Mucosa of stomach (tissue), 1 donor: ENCODE data around the gene LRP1B.

Experiments used
- H3K27me3 ChIP-seq: one replicate; pipeline ENCODE4 v1.7.0; 2013; ENCODE audit warnings: mild to moderate bottlenecking, low read length; ENCODE audit not compliant: control insufficient read depth, insufficient read depth
- H3K36me3 ChIP-seq: one replicate; pipeline ENCODE4 v1.7.0; 2013; ENCODE audit warnings: low read length; ENCODE audit not compliant: control insufficient read depth, insufficient read depth
- H3K4me1 ChIP-seq: one replicate; pipeline ENCODE4 v1.7.0; 2013; ENCODE audit warnings: mild to moderate bottlenecking, low read length; ENCODE audit not compliant: control insufficient read depth, insufficient read depth
- H3K4me3 ChIP-seq: one replicate; pipeline ENCODE4 v1.7.0; 2013; ENCODE audit warnings: low read length
- H3K9ac ChIP-seq: one replicate; pipeline ENCODE4 v1.7.0; 2013; ENCODE audit warnings: mild to moderate bottlenecking, low read length, moderate library complexity
- H3K9me3 ChIP-seq: one replicate; pipeline ENCODE4 v1.7.0; 2013; ENCODE audit warnings: mild to moderate bottlenecking, low read length, moderate library complexity; ENCODE audit not compliant: control insufficient read depth
- donor health status: Pancreatic carcinoma.

Gene LRP1B

DNA sequence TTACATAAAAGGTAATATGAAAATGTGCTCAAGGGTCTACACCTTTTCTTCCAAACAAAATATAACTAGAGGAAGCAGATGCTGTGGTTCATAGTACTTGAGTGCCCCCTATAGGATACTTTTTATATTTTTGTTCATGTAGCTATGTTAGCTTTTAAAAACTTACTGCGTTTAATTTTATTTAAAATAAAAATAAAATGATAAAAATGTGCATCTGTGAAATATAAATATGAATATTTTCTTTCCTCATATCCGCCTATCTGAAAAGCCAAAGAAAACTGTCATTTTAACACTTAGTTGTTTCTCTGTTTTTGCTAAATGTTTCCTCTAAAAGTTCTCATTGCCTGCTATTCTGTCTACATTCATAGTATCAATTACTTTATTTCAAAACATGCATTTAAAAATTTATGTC lies 9.6 kb upstream of the LRP1B start:
- Histone ChIP-seq H3K4me1 (no peaks in the 10 kb centered on the region), H3K9me3 (no peaks in the 10 kb centered on the region), H3K36me3 (no peaks in the 10 kb centered on the region), H3K9ac (no peak overlapping the region), H3K27me3 (no peaks in the 10 kb centered on the region), H3K4me3 (no peak overlapping the region)

DNA sequence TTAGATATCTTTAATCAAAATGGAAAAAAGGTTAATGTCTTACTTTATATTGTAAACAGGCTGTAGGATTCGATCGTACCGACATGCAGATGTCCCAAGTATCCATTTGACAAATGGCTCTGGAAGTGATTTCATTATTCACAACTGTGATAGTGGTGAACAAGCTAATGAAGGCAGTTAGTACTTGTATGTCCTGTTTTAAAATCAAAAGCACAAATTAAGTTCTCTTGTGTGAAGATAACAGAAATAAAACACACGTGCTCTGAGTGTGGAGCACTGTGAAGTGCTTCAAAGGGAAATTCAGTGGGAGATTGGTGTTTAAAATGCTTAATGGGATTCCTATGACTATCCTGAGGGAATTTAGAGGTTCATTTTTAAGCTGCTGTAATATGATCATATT lies 8.6 kb upstream of the LRP1B start:
- H3K27me3 ChIP-seq = no peaks in the 10 kb centered on the region
- no peak overlapping the region for H3K4me3 ChIP-seq
- H3K36me3 ChIP-seq = no peaks in the 10 kb centered on the region
- H3K9ac ChIP-seq = no peak overlapping the region
- H3K9me3 ChIP-seq = no peaks in the 10 kb centered on the region
- H3K4me1 ChIP-seq = no peaks in the 10 kb centered on the region

DNA sequence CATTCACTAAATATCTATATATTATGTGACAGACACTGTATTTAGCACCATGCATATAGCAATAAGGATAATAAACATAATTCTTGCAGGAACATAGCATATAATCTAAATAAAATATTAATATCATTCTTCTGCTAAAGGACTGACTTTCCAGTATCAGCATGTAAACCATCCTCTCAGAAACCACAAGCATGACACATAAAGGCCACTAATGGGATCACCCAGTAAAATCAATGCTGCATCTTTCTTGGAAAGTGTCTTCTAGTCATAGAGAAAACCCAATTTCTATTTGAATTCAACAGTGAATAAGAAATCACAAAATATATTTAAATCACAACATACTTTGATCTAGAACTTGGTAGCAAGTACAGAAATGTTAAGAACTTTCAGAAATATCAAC lies 5.8 kb upstream of the LRP1B start:
- Histone ChIP-seq H3K4me3 (no peak overlapping the region), H3K4me1 (no peaks in the 10 kb centered on the region), H3K36me3 (no peaks in the 10 kb centered on the region), H3K9me3 (no peaks in the 10 kb centered on the region), H3K27me3 (no peaks in the 10 kb centered on the region), H3K9ac (no peak overlapping the region)

DNA sequence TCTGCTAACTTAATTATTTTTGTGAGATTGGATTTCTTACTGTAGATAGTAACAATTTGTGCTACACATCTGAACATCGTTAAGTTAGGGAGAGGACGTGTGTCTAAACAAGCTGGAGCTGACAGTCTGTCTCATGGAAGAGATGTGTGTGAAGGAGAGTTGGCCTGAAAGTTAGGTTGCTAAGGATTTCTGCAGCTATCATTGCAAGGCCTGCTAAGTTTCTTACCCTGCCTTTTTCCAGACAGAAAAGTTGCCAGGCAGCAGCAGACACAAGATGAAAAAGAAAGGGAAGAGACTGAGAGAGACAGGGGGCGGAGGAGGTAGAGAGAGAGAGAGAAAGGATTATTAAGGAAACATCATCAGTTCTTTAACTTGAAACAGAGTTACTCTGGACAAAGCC lies 4.1 kb upstream of the LRP1B start:
- Histone ChIP-seq H3K4me1 (peaks cover 5% of the 10 kb centered on the region), H3K27me3 (peaks cover 13% of the 10 kb centered on the region), H3K4me3 (no peak overlapping the region), H3K9ac (no peak overlapping the region), H3K36me3 (no peaks in the 10 kb centered on the region), H3K9me3 (no peaks in the 10 kb centered on the region)

DNA sequence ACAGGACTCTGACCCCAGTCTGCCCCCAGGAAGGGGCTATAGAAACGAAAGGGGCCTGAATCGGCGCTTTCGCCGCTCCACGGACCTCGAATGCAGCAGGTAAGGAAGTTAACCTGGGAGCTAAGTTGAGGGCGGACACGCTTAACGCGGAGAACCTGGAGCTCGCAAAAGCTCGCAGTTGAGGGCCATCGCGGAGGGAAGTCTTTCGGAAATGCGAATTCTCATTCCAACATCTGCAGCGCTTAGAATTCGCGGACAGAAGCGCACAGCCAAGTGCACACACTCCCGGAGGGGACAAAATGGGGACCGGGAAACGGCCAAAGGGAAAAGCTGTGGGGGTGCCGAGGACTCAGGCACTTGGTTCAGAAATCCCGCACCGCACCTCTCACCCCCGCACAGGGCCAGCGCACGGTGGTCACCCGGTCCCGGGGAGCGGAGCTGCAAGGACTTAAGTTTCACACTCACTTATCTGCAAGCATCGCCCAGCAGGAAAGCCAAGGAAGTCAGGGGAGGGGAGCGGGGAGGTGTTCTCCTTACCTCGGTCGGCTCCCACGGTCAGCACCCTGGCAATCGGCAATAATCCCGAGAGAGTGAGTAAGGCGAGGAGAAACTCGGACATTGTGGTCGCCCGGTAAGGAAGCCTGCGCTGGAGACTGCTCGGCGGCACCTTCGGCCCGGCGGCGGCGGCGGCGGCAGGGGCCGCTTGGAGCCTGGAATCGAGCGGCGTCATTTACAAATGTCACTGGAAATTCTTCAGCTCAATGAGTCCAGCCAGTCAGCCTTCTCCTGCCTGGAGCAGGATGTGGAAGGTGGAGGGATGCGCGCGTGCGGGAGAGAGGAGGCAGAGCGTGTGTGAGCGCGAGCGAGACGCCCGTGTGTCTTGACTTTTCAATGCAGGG lies 456 bp downstream of the LRP1B start:
- Histone ChIP-seq H3K9ac (peak overlapping the region; percentile 50), H3K4me3 (peak overlapping the region; percentile 34), H3K36me3 (no peaks in the 10 kb centered on the region), H3K4me1 (peaks cover 7% of the 10 kb centered on the region), H3K27me3 (peaks cover 24% of the 10 kb centered on the region), H3K9me3 (no peaks in the 10 kb centered on the region)

DNA sequence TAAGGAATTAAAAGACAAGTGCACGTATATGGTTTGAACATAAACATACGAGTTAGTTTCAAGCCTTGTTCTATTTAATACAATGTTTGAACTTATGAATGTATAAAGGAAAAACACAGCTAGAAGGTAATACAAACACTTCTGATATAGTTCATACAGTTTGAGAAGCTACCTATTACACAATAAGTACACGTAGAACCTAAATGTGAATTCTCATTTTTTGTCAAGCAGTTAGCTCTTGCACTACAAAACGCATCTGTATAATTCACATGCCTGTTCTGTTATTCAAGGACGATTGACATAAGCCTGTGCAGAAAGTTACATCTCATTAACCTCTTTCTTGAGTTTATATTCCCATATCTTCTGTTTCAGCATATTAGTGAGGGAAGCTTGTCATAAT lies 2.7 kb downstream of the LRP1B start:
- no peaks in the 10 kb centered on the region for H3K36me3 ChIP-seq
- peaks cover 7% of the 10 kb centered on the region for H3K4me1 ChIP-seq
- H3K27me3 ChIP-seq = peaks cover 24% of the 10 kb centered on the region
- H3K9me3 ChIP-seq = no peaks in the 10 kb centered on the region
- H3K4me3 ChIP-seq = no peak overlapping the region
- no peak overlapping the region for H3K9ac ChIP-seq

DNA sequence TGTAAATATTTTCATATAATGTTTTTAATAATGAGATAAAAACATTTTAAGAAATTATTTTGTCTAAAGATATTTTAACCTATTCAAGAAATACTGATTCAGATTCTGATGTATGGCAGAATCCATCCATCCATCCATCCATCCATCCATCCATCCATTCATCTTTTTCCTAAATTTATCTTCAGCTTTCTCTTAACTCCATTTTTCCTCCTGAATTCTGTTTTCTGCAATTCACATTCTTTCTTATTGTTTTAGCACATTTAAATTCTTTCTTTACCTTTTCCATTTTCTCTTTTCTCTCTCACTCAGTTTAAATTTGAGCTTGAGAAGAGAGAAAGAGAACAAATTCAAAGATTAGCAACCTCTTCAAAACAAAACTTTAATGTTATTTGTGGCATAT lies 3.6 kb downstream of the LRP1B start:
- Histone ChIP-seq H3K9me3 (no peaks in the 10 kb centered on the region), H3K4me3 (no peak overlapping the region), H3K36me3 (no peaks in the 10 kb centered on the region), H3K27me3 (peaks cover 24% of the 10 kb centered on the region), H3K9ac (no peak overlapping the region), H3K4me1 (peaks cover 7% of the 10 kb centered on the region)

DNA sequence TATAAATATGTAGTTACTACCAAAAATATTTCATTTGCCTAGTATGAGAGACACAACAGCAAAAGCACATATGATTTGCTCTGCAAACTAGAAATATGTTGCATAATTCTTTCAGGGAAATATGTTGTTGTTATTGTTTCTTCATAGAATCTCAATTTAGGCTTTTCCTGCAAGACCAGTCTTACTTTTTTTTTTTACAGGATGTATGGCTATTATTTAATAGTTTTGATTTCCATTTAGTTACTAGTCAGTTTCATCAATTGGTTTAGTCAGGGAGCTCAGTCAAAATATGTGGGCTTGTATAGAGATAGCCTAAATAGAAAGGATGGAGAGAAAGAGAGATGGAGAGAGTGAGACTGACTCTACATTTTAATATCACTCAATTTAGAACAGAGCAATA lies 6.1 kb downstream of the LRP1B start:
- Histone ChIP-seq H3K9ac (no peak overlapping the region), H3K36me3 (no peaks in the 10 kb centered on the region), H3K27me3 (peaks cover 9% of the 10 kb centered on the region), H3K4me1 (no peaks in the 10 kb centered on the region), H3K9me3 (no peaks in the 10 kb centered on the region), H3K4me3 (no peak overlapping the region)

DNA sequence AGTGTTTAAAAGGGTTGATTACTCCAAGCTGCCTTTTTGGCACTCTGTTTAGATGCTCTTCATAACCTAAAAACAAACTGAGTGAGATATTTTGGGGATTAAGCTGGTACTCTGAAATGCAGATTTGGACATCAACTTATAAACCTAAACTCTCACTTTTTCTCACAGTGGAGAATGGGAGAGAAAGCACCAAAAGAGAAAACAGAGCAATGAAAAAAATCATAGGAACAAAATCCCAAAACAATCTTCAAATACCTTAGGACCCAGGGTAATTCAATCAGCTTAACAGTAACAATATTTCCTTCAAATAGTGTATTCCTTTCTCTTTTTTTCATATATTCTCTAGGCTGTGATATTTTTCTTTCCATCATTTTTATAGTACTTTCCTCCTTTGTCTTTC lies 11.5 kb downstream of the LRP1B start:
- Histone ChIP-seq H3K9me3 (no peaks in the 10 kb centered on the region), H3K36me3 (no peaks in the 10 kb centered on the region), H3K4me3 (no peak overlapping the region), H3K9ac (no peak overlapping the region), H3K27me3 (no peaks in the 10 kb centered on the region), H3K4me1 (no peaks in the 10 kb centered on the region)

DNA sequence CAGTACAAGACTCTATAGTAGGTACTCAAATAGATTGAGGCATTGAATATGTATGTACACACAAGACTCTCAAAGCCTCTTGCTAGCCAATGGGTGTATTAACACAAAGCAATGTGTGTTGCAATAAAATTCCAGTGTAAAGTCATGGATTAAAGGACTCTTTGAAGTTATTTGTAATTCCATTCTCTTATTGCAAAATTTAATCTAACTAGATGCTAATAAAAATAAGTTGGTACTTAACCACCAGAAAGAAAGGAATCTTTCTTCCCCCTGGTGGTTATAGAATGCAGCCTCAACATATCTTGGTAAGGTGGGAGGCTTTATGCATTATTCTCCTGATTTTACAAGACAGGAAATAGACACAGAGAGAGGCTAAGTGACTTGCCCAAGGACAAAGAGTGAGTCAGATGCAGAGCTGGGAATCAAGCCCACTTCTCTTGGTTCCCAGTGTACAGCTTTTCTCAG lies 18.0 kb downstream of the LRP1B start:
- H3K4me1 ChIP-seq = no peaks in the 10 kb centered on the region
- H3K36me3 ChIP-seq = no peaks in the 10 kb centered on the region
- no peaks in the 10 kb centered on the region for H3K27me3 ChIP-seq
- no peaks in the 10 kb centered on the region for H3K9me3 ChIP-seq
- no peak overlapping the region for H3K4me3 ChIP-seq
- no peak overlapping the region for H3K9ac ChIP-seq

DNA sequence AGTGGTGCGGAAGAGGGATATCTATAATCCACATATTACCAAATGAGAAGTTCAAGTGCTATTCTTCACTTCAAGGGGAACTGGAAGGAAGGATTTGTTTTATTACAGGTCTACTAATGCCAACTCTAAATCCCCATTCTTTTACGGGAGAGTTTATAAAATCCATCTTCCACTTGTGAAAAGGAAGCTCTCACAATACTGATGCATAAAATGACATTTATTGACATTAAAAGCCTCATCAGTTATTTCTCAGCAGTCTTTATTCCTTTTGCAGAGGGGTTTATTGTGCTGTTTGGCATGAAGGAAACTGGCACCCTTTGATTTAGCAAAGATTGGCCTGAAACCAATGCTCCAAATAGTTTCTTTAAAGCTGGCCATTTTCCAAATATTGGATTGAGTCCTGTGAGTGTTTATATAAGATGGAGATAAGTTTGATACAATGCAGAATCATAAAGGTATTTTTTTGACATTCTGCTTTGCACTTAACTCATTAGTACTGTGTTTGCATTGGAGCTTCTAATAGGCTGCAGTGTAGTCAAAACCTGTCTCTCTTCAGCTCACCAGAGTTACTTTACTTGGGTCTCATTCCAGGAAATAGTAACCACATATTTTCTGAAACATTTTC lies 26.6 kb downstream of the LRP1B start:
- Histone ChIP-seq H3K36me3 (no peaks in the 10 kb centered on the region), H3K9me3 (no peaks in the 10 kb centered on the region), H3K4me3 (no peak overlapping the region), H3K4me1 (no peaks in the 10 kb centered on the region), H3K27me3 (no peaks in the 10 kb centered on the region), H3K9ac (no peak overlapping the region)

DNA sequence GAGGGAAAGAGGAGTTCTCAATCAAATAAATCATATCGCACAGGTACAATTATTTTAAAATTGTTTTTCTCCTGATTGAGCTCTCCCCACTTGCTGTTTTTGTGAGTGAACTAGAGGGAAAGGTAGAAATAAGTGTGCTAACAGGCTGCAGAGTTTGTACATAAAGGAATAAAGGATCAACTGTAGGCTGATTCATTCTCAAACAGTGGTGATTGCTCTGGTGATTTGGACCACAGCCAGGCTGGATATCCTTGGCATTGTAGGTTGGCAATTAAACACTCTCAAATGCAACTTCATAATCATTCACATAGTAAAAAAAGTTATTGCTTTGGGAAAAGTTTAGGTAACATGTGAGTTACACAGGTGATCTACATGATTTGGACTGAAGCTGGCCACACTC lies 29.8 kb downstream of the LRP1B start:
- Histone ChIP-seq H3K4me1 (no peaks in the 10 kb centered on the region), H3K9ac (no peak overlapping the region), H3K27me3 (no peaks in the 10 kb centered on the region), H3K9me3 (no peaks in the 10 kb centered on the region), H3K36me3 (no peaks in the 10 kb centered on the region), H3K4me3 (no peak overlapping the region)
